Measurements from ENCODE around the gene HAVCR1. TPM values are rescaled to one million over a fixed set of nuclear protein-coding genes. Genes with fewer than 3 reads are reported as not detected.
"Not testable (repeated sequence)": the region's sequence is repeated elsewhere in the genome, so short reads cannot be mapped to it uniquely, and the experiment has no call there.

The HAVCR1 gene
- not detected for polyA plus RNA-seq (2013, experiment 1 of 2; ENCODE audit: insufficient read length)
- not detected for polyA plus RNA-seq (2013, experiment 2 of 2; ENCODE audit: insufficient read length)

DNA sequence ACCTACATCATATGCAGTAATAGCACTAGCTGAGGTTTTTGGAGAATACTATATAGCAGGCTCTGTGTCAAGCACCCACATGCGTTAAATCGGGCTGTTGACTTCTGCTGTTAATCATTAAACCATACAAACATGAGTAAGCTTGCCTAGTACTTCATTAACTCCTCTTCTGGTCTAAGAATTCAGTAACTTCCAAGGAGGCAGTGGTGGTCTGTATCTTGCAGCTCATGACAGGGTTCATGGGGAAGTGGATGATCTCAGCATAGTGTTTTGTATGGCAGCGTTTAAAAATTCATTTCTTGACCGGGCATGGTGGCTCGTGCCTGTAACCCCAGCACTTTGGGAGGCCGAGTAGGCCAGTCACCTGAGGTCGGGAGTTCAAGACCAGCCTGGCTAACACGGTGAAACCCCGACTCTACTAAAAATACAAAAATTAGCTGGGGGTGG, at the start of gene HAVCR1:
Gene HAVCR1 (minus strand): TSS at position 24 of the 447 bp plus-strand sequence. CDS start 1,173 bp downstream, outside the sequence.
- DNase-seq = no peak

DNA sequence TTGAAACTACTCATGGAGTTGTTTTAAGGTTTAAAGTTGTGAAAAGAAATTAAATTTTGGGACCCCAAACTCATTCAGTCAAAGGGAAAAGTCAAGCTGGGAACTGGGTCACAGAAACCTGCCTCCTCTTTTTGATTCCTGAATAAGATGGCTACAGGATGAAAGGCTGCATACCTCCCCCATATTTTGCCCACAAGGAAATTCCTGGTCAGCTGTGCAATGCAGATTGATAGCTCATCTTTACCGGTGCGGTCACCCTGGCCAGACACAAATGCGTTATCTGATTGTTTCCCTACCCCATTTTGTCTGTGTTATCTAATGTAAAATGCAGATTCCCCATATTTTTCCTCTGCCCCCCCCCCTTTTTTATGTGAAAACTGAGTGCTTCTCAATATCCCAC, 48.6 kb upstream of the HAVCR1 start:
- DNase-seq = peak; percentile 41

DNA sequence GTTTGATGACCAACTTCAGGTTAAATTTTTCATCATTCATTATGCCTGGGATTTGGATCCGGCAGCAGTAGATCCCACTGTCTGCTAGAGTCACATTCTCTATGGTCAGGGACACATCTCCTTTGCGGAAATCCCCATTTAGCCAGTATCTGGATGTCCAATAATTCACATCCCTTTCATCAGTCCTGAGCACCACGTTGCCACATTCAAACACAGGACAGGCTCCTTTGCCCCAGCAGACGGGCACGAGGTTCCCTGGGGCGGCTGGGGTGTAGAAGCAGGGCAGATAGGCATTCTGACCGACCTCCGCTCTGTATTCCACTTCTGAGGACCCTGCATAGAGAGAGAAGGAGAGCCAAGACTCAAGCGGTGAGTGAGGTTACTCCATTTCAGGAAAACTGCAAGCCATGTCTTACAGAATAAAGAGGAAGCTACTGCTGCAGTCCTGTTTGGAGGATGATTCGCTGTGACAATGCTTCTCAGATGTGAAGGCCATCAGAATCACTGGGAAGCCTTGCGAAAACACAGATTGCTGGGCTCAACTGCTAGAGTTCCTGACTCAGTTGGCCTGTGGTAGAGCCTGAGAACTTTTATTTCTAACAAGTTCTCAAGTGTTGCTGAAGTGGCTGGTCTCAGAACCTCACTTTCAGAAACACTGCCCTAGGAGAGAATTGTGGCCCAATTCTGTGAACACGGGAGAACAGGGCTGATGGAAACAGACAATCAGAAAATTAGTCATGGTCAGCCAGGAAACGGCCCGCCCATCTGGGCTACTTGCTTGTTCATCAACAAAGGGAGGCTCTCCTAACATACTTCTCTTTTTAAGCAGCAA, 47.9 kb upstream of the HAVCR1 start:
- DNase-seq = no peak

DNA sequence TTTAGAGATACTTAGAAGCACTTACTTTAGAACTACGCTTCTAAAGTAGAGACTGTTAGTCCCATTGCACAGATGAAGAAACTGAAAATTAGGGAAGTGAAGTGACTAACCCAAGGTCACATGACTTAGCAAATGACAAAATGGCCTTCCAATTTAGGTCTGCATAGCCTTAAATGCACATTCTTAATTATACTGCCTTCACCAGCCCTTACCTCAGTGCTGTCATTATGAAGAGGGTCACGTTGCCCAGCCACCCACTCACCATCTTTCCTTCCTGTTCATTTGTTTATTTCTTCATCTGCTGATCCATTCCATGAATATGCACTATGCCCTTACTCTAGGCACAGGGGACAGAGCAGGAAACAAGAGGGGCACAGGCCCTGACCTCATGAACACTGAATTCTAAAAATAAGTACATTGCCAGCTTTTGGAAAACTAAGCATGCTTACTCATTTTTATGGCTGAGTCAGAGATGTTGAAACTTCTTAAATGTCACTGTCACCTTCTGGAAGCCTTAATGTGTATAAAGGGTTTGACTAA, 41.3 kb upstream of the HAVCR1 start:
- peak; percentile 34 for DNase-seq

DNA sequence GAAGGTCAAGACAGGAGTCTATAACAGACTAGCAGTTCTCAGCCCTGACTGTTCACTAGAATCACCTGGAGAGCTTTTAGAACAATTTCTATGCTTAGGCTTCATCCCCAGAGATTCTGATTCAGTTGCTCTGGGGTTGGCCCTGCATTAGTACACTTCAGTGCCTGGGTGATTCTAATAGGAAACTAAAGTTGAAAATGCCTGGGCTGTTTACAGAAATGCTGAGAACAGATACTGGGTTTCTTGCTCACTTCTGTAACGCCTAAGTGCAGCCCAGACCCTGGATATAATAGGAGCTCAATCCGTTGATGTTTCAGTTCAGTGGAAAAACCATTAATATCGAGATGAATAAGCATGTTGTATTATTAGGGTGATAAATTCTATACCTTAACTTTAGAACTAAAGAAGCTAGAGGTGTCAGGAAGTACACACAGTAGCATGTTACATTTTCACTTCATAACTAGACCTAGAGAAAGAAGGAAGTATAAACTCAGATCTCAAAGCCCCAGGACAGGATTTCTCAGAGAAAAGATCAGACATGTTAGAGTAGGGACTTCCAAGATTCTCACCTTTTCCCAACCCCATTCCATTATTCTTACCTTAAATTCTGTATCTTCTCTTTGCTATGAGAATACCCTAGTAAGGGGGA, 29.6 kb upstream of the HAVCR1 start:
- no peak for DNase-seq

DNA sequence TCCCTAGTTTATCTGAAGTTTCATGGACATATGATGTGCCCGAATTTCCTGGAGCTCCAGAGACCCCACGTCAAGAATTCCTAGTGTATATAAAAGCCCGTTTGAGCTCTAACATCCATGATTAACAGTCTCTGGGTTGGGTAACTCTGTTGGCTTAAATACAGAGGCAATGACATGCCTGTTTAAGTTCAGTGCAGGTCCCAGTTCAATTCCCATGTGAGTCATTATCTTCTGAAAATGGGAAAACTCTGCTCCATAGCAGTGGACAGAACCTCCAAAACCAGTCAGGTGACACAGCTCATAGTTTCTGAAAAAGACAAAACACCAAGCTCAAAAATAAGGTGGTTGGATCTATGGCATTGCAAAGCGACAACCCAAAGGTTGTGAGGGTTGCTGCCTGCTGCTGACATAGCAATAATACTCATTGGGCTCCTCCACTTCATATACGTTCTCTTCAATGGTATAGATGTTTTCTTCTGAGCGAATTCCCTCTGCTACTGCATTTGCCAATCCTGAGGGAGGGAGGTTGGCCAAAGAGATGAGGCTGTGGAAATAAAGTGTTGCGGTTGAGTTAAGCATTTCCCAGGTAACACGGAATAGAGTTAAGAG, 27.9 kb upstream of the HAVCR1 start:
- no peak for DNase-seq

DNA sequence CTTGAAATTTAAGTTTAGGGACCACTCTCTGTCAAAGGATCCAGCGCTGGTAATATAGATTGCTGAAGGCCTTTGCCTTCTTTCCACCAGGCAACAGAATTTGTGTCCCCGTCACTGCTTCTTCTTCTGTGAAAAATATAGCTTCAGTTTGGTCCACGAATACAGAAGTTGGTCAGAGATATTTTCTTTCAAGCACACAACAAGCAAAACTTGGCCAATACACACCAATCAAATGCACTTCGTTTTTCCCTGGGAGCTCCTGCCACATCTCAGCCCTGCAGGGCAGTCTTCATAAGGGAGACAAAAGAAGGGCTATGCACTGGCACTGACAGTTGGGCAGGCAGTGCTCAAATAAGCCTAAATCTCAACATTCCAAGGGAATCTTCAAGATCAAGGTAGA, 27.0 kb upstream of the HAVCR1 start:
- DNase-seq = no peak

DNA sequence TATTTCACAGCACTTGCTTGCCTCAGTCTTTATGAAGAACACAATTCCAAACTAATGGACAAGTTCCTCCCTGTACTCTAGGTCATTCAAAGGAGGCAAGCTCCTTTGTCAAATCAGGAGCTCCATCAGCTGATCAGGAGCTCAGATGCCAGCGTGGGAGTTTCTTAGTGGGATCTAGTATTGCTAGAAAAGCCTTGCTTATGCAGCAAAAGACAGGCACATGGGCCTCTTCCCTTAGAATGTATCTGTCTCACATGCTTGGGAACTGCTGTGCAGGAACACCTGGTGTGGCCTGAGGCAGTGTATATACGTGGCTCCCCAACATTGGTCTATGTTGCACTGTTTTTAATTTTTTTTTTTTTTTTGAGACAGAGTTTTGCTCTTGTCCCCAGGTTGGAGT, 21.4 kb upstream of the HAVCR1 start:
- no peak for DNase-seq

DNA sequence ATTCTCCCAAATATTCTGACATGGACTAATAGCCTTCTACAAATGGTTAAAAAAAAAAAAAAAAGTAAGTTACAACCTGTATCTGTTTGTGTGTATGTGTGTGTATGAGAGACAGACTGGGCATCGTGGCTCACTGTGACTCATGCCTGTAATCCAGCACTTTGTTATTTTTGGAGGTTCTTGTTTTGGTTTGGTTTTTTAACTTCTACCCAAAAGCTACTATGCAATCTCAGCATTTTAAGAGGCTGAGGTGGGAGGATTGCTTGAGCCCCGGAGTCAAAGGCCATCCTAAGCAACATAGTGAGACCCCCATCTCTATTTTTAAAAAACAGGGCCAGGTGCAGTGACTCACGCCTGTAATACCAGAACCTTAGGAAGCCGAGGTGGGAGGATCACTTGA, 17.6 kb upstream of the HAVCR1 start:
- peak; percentile 16 for DNase-seq

DNA sequence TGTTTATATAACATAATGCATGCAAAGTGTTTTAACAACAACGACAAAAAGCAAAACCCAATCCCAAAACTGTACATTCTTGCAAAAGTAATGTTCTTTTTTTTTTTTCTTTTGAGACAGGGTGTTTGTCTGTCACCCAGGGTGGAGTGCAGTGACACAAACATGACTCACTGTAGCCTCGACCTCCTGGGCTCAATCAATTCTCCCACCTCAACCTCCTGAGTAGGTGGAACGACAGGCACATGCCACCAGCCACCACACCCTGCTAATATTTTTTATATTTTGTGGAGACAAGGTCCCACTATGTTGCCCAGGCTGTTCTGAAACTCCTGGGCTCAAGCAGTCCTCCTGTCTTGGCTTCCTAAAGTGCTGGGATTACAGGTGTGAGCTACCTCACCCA, 13.6 kb upstream of the HAVCR1 start:
- DNase-seq = no peak

DNA sequence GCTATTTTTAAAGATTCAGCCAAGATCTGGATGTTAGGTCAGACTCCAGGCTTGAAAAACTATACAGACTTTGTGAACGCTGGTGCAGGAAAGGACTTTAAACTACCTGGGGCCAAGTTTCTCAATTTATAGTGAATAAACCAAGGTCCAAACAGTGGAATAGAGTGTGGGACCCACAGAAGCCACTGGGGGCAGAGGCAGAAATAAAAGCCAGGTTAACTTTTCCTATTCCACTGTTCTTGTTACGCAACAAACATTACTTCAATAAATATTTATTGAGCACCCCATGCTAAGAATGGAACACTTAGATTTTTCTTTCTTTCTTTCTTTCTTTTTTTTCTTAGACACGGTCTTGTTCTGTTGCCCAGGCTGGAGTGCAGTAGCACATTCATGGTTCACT, 11.0 kb upstream of the HAVCR1 start:
- DNase-seq = no peak

DNA sequence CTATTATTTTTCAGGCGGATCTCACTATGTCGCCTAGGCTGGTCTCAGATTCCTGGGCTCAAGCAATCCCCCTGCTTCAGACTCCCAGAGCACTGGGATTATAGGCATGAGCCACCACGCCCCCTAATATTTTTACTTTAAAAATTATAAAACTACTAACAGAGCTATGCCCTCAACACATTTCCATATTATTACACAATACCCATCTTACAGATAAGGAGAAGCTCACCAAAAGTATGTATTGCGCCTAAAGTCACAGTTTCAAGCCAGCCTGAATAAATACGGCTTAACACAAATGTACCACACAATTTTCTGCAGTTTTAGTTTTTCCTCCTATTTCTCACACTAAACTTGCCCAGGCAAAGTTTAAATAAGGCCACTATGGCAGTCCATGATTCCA, 9.9 kb upstream of the HAVCR1 start:
- no peak for DNase-seq

DNA sequence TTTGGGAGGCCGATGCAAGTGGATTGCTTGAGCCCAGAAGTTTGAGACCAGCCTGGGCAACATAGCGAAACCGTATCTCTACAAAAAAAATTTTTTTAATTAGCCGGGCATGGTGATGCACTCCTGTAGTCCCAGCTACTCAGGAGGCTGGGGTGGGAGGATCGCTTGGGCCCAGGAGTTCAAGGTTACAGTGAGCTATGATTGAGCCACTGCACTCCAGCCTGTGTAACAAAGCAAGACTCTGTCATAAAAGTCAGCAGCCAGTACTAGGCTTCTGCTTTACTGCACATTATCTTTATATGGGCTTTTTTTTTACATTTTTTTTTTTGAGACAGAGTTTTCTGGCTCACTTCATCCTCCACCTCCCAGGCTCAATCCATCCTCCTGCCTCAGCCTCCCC, 9.4 kb upstream of the HAVCR1 start:
- DNase-seq = no peak

DNA sequence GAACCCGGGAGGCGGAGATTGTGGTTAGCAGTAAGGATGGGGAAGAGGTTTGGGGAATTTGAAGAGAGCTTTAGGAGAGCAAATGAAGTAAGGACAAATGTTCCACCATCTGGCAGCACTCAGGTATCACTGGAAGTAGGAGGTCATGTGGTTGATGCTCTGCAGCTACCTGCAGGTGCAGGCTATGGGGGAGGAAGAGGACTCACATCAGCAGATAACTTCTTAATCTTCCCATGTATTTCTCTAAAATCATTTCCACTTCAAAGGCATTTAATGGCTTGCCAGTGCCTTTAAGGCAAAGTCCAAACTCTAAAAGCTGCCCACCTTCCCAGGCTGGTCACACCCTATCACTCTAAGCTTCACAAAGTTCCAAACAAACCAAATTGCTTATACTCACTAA, 8.1 kb upstream of the HAVCR1 start:
- DNase-seq = no peak

DNA sequence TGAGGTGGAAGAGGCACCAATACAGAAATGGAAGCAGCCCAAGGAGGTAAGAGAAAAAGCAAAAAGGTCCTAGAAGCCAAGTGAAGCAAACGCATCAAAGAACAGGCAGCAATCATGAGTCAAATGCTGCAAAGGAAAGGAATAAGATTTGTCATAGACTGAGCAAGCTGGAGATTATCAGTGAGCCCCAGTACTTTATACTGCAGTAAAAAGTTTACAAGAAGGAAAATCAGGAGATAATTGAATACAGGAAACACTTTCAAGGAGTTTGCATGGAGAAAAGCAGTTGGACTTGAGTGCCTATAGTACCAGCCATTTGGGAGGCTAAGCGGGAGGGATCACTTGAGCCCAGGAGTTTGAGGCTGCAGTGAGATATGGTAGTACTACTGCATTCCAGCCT, 7.2 kb upstream of the HAVCR1 start:
- no peak for DNase-seq

DNA sequence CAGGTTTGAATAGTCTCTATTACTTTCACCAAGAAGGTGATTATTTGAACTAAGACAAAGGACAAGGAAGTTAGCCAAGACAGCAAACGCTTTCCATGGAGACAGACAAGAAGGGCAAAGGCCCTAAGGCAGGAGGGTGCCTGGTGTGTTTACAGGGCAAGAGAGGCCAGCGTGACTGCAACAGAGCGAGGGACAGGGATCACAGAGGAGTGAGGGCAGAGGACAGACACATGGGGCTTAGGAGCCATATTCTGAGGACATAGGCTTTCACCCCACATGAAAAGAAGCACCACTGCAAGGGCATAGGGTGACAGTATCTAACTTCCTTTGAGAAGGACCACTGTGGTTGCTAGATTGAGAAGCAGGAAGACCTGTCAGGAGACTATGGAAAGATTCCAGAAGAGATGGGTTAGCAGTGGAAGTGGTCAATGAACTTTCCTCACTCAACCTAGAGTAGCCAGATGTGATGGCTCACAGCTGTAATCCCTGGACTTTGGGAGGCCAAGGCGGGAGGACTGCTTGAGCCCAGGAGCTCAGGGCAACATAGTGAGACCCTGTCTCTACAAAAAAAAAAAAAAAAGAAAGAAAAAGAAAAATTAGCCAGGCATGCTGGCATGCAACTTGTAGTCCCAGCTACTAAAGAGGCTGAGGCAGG, 5.0 kb upstream of the HAVCR1 start:
- no peak for DNase-seq

DNA sequence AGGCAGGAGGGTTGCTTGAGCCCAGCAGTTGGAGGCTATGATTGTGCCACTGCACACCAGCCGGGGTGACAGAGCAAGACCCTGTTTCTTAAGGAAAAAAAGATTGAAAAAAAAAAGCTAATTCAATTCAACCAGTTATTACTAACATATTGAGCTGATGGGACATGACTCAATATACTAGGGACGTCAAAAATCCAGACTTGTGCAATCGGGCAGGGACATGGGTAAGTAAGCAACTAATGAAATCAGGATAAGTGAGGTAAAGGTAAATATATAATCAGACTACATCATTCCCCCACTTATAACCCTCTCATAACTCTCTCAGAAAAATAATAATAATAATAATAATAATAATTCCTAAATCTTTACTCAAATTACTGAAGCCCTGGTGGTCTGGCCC, 975 bp upstream of the HAVCR1 start:
- DNase-seq = no peak

DNA sequence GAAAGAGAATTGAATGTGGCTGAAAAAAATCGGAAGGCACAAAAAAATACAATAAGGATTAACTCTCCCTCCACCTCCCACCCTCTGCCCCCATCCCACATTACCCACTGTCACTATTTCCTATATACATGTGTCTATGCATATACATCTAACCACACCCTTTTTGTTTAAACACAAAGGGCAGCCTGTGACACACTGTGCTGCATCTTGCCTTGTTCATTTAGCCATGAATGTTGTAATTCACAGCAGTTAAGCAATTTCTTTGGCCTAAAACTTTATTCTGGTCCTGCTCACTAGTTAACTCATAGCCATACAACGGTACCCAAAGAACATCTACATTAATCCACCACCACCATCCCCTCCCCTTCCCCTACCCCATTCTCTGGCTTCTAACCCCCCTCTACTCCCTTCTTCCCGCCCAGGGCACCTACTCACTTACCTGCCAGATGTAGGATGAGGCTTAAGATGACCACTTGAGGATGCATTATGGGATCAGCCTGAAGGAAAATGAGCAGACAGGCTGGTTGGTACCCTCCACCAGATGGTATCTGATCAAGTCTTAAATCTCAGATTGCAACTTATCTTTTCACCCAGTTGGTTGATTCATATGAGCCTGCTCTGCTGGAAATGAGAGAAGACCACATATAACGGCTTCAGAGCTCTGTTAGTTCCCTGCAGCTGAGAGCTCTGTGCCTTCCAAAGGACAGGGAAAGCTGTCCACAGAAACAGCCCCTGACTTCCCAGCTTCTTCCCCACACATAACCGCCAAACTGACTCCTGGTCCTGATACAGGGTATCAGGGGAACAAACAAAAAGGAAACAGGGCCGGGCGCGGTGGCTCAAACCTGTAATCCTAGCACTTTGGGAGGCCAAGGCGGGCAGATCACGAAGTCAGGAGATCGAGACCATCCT, 1.2 kb downstream of the HAVCR1 start:
- no peak for DNase-seq

DNA sequence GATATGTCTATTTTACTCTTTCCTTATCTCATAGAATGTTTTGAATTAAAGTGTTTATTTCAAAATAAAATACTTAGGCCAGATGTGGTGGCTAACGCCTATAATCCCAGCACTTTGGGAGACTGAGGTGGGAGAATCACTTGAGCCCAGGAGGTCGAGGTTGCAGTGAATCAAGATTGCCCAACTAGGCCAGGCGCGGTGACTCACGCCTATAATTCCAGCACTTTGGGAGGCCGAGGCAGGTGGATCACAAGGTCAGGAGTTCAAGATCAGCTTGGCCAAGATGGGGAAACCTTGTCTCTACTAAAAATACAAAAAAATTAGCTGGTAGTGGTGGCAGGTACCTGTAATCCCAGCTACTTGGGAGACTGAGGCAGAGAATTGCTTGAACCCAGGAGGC, 2.1 kb downstream of the HAVCR1 start:
- not testable (repeated sequence) for DNase-seq

DNA sequence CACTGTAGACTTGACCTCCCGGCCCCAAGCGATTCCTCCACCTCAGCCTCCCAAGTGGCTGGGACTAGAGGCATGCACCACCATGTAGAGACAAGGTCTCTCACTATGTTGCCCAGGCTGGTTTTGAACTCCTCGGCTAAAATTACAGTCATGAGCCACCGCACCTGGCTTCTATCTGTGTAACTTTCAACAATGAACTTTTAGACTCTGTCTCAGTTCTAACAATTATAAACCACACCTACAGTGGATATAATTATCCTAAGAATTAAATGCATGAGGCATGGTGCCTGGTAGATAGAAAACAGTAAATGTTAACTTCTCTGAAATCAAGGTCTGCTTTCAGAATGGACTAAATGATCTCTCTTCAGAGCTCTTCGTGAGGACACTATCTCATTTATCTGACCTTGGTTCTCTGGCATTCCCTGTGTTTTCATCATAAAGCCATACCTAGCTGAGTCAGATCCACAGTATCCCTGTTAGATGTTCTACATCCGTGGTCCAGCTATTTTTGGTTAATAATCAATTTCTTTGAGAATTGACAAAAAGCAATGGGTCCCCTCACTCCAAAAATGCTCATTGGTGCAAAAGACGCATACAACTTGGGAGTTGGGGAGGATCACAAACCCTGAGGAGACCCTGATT, 7.2 kb downstream of the HAVCR1 start:
- no peak for DNase-seq

DNA sequence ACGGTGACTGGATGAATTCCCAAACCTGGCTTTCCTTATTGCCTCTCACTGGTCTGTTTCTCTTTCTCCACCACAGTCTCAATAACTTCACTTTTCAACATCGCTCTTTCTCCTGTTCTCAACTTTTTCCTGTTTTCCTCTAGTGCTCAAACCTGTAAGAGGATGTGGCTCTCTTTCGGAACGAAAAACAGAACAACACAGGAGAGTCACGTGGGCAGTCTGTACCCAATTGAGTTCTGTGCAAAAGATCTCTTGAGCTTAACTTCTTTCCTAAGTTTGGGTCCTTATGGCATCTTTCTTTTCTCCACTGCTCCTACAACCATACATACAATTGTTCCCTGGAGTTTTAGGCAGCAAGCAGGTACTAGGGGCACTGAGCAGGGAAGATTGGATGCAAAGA, 8.9 kb downstream of the HAVCR1 start:
- DNase-seq = no peak

Data from fibroblast of skin of abdomen (primary cell).